Measurements from ENCODE around the gene UNC5B. TPM values are rescaled to one million over a fixed set of nuclear protein-coding genes. Genes with fewer than 3 reads are reported as not detected.

UNC5B gene
- polyA plus RNA-seq, 4 donors: 45.3 to 120 (median 62.3) TPM

DNA sequence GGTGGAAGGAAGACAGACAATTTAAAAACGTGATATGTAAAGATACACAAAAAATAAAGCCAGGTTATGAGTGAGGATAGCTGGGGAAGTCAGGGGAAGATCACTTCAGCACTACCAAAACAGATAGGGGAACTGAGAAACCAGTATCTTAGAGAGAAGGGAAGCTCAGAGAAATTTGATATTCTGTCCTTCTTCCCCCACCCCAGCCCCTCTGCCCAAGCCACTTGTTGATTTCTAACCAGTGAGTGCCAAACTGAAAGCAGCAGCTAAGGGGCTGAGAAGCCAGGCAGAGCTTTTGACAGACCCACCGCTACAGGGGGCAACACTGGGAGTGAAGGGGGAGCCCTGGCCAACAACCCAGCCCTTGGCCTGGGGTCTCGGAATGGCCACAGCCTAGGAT, 97.5 kb downstream of the UNC5B start:
- DNase-seq (ENCODE audit: low read depth in 4 of 4, low spot score in 2 of 4): no peak

- DNase-seq (ENCODE audit: low read depth in 4 of 4, low spot score in 2 of 4): no peak
Observed at GRCh38 chr10:71312220-71312619, 99.8 kb downstream of the UNC5B start.

DNA sequence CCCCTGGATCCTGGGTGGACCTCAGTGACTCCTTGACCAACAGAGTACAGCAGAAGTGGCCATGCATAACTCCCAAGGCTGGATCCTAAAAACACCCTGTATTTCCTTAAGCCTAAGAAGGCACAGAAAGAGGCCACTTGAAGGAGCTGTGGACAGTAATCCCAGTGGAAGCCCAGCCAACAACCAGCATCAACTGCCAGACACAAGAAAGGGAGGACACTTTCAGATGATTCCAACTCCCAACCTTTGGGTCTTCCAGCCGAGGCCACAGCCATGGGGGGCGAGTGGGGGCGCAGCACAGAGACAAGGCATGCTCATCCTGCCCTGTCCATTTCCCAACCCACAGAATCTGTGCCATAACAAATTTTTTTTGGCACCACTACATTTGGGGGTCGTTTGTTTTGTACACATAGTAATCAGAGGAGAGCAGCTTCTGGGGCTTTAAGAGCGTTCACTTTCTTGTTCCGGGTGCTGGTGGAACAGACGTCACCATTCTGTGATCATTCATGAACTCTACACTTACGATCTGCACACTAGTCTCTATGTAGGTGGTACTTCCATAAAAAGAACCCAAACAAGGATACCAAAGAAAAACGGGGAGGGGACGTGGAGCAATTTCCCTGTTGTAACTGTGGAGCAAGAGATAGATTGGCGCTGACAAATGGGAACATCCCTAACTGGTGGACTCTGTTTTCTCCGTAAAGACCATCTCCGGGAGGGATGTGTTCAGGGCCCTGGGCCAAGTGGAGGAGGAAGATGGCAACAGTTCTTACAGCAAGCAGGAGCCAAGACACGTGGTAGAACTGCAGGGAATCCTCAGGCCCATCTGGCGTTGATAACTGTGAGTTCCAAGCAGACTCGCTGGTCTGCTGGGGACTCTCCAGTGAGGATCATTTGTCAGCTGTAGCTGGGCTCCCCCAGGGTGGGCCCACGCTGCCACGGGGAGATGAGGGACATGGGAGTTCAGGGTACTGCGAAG, 100.7 kb downstream of the UNC5B start:
- DNase-seq (ENCODE audit: low read depth in 4 of 4, low spot score in 2 of 4): no peak

GRCh38 chr10:71314028-71314693, 101.8 kb downstream of the UNC5B start:
- no peak for DNase-seq (ENCODE audit: low read depth in 4 of 4, low spot score in 2 of 4)

DNA sequence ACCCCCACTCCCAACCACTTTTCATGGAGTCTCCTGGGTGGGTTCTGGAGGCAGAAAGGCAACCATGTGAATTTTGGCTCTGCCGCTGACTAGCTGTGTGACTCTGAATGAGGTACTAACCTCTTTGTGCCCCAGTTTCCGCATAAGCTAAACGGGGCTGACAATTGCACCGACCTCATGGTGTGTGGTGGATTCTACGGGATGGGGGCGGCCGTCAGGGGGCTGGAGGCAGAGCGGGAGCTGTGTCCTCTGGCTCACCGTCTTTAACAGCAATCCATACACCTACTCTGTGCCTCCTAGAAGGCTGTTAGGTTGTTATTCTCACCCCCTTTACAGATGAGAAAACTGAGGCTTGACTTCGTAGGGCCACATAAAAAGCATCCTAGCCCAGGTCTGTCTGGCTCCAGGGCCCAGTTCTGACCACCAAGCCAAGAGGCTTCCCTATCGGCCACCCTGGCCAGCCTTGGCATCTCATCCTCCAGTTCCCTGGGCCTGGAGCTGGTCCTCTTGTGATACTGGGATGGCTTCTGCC, 102.4 kb downstream of the UNC5B start:
- no peak for DNase-seq (ENCODE audit: low read depth in 4 of 4, low spot score in 2 of 4)

GRCh38 chr10:71316056-71316785, 103.9 kb downstream of the UNC5B start:
- no peak for DNase-seq (ENCODE audit: low read depth in 4 of 4, low spot score in 2 of 4)

GRCh38 chr10:71316786-71317160, 104.4 kb downstream of the UNC5B start:
- DNase-seq (ENCODE audit: low read depth in 4 of 4, low spot score in 2 of 4): no peak

DNA sequence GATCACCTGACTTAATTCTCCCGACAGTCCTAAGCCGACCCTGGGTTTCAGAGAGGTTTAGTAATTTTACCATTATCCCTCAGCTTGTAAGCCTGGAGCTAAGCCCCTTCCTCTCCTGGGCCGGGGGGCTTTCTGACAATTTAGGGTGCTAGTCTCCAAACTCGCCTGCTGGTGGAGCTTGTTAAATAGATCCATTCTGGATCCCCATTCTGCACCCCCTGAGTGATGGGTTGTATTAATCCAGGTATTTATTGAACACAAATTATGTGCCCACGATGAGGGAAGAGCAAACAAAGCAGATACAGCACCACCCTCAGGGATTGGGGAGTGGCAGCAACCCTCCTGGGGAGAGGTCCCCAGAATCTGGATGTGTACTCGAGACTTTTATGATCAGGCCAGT, 105.4 kb downstream of the UNC5B start:
- DNase-seq (ENCODE audit: low read depth in 4 of 4, low spot score in 2 of 4): no peak

DNA sequence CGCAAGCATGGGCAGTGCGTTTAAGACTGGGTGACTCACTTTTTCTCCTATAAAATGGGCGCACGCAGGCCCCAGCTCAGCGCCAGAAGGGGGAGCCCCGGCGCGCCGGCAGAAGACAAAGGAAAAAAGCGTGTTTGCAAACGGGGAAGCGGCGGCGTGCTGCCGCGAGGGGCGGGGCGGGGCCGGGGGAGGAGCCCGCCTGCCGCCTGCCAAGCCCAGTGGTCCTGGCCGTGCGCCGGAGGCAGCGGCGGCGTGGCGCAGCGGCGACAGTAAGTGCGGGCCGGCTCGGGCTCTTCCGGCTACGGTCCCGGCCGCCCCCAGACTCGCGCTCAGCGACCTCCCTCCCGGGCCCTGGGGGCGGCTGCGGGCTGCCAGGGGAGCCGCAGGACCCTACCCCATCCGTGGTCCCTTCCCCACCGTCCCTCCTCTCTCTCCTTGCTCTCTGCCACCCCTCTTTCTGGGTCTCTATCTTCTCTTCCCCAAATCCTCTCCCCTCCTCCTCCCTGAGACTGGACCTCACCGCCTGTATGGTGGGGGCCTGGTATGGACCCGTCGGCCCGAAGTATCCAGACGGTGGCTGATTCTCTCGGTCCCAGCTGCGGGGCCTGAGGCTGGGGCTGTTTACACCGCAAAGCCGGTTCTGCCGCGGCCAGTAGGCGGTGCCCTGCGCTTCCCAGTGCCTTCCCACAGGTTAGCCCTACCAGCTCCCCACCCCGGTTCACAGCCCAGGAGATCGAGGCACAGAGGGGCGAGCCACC, 106.9 kb downstream of the UNC5B start, which contains the start of gene SLC29A3:
SLC29A3 (plus strand) TSS at position 218 of the 758 bp plus-strand sequence; CDS start at position 269, 51 bp downstream.
- peak in 3 of 4 donors; percentile 56 for DNase-seq (ENCODE audit: low read depth in 4 of 4, low spot score in 2 of 4)

DNA sequence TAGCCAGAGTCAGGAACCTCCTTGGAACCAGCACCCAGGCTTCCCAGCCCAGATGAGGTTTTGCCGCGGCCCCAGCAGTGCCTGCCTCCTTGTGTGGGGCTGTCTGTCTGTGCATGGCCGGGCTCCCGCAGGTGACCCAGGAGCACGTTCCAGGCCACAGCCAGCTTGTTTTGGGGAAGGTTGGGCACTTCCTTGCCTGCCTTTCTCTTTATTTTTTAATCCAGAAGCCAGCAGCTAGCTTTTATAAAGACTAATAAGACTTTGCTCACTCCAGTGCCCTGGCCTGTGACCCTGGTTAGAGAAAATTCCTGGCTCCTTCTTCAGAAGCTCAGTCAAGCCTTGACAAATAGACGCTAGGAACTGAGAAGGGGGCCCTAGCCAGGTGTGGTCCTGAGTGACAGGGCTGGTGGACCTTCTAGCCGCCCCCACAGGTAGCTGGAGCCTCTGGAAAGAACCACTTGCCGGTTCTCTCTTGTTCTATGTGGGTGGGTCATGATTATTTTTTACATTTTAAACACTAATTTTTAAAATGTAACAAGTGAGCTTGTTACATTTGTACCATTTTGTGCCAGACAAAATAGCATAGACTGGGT, 107.5 kb downstream of the UNC5B start:
- no peak for DNase-seq (ENCODE audit: low read depth in 4 of 4, low spot score in 2 of 4)

- DNase-seq (ENCODE audit: low read depth in 4 of 4, low spot score in 2 of 4): no peak
Observed at GRCh38 chr10:71320592-71320991, 108.2 kb downstream of the UNC5B start.

- DNase-seq (ENCODE audit: low read depth in 4 of 4, low spot score in 2 of 4): no peak
Observed at GRCh38 chr10:71321386-71321785, 109.0 kb downstream of the UNC5B start.

DNA sequence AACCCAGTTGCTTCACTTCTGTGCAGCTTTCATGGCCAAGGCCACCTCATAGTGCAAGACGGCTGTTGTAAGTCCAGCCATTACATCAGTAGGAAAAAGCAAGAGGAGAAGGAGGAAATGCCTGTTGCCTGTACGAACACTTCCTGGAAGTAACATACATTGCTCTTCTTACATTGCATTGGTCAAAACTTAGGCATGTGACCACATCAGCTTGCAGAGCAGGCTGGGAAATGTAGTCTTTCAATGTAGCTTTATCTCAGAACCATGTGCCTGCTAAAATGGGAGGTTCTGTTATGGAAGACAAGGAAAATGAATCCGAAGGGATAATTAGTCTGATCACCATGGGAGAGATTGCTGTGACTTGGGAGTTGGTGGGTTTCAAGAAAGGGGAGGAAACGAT, 111.0 kb downstream of the UNC5B start:
- no peak for DNase-seq (ENCODE audit: low read depth in 4 of 4, low spot score in 2 of 4)

GRCh38 chr10:71324743-71325142, 112.4 kb downstream of the UNC5B start:
- no peak for DNase-seq (ENCODE audit: low read depth in 4 of 4, low spot score in 2 of 4)

DNA sequence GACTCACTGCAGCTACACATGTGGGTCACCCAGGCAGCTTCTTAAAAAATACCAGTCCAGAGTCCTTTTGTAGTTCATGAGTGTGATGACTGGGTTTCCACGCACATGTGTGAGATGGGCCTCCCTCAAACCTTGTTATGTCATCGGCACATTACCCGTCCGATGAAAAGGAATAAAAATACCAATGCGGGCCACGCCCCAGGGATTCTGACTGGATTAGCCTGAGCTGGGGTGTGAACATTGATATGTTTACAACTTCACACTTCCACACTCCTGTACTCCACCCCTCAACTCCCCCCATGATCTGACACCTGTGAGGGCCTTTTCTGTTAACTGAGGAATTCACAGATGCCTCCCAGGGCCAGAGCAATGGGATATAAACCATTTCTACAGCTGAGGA, 112.9 kb downstream of the UNC5B start:
- no peak for DNase-seq (ENCODE audit: low read depth in 4 of 4, low spot score in 2 of 4)

DNA sequence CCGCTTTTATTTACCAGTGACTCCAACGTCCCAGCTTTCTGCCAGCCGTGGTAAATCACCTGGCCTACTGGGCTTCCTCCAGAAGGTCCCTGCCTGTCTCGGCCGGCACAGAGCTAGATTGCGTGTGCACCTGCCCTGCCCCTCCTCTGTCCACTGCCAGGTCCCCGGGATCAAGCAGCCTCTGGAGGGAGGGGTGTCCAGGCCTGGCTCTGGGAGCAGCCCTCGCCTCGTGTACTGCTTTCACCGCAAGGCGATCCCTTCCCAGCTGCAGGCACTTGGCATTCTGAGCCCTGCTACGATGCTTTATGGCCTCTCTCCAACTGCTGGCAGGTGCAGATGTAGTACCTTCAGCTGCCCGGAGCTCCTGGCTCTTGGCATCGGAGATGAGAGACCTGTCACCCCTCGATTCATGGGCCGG, 114.1 kb downstream of the UNC5B start:
- DNase-seq (ENCODE audit: low read depth in 4 of 4, low spot score in 2 of 4): no peak

DNA sequence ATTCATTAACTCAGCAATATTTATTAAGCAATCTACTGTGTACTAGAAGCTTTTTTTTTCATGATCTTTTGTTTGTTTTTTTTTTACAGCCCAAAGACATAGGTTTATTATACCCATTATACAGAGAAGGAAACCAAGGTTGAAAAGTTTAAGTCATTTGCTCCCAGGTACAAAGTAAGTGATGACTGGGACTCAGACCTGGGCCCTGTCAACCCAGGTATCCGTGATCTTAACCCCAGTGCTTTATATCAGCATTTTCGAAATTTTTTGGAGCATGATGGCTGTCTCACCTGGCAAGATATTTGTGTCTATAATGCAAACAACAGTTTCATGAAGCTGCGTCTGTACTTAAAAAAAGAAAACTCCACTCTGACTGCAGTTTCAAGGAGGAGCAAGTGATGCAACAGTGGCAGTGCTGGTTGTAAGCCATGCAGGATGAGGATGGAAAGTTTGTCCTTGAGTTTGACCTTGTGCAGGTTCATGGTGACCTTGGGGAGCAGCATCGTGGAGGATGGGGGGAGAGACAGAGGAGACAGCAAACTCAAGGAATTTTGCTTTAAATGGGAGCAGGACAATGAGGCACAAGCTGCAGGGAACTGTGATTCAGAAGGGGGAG, 118.5 kb downstream of the UNC5B start:
- DNase-seq (ENCODE audit: low read depth in 4 of 4, low spot score in 2 of 4): no peak

- no peak for DNase-seq (ENCODE audit: low read depth in 4 of 4, low spot score in 2 of 4)
Observed at GRCh38 chr10:71331736-71332135, 119.4 kb downstream of the UNC5B start.

DNA sequence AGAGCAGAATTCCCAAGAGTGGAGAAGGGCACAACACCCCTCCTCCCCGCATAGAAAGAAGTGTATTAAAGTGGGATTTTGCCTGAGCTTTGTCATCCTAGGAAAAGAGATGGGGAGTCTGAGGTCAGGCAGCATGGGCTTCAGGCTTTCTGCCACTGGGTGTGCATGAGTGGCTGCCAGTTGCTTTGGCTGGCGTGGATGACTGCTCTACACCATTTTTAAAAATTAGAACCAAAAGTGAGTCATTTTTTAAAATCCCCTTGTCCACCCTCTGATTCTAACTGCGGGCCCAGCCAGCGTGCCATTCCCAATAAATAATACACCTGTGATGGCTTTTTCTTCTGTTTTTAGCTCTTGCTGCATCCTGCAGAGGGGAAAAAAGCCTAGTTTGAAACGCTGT, 120.1 kb downstream of the UNC5B start:
- DNase-seq (ENCODE audit: low read depth in 4 of 4, low spot score in 2 of 4): no peak
